GM21576 (cell line): ENCODE measurements around the gene RPS26.
"Not testable (repeated sequence)": the region's sequence is repeated elsewhere in the genome, so short reads cannot be mapped to it uniquely, and the experiment has no call there.

Experiments used
- ATAC-seq: cut with Tn5 transposase; IDR thresholded peaks from one replicate; pipeline ENCODE4 v1.9.1; 2021; ENCODE audit warnings: mild to moderate bottlenecking, moderate library complexity; ENCODE audit not compliant: unreplicated experiment

The RPS26 gene

GRCh38 chr12:56041552-56042429, at the start of gene RPS26:
Gene RPS26, plus strand, starts transcription at chr12:56041918. Its CDS starts 249 bp downstream, at chr12:56042167.
- peak; percentile 92 for ATAC-seq

GRCh38 chr12:55993230-55993853, 48.4 kb upstream of the RPS26 start:
- ATAC-seq = no peak

- no peak for ATAC-seq
These were observed 46.4 kb upstream of the RPS26 start for GRCh38 chr12:55995366-55995765.

GRCh38 chr12:55996201-55996714, 45.5 kb upstream of the RPS26 start:
- ATAC-seq = no peak

GRCh38 chr12:55996715-55997534, 44.8 kb upstream of the RPS26 start, which contains the start of gene SUOX:
Gene SUOX, plus strand, starts transcription at chr12:55997276. Its CDS starts 4,946 bp downstream, at chr12:56002222.
- peak; percentile 99 for ATAC-seq

- no peak for ATAC-seq
These were observed 44.2 kb upstream of the RPS26 start for GRCh38 chr12:55997535-55997859.

- not testable (repeated sequence) for ATAC-seq
These were observed 42.2 kb upstream of the RPS26 start for GRCh38 chr12:55999522-55999921.

GRCh38 chr12:55999999-56000540, 41.6 kb upstream of the RPS26 start:
- not testable (repeated sequence) for ATAC-seq

- ATAC-seq = no peak
These were observed 40.1 kb upstream of the RPS26 start for GRCh38 chr12:56001487-56002100.

GRCh38 chr12:56003376-56003775, 38.3 kb upstream of the RPS26 start:
- not testable (repeated sequence) for ATAC-seq

GRCh38 chr12:56004211-56004610, 37.5 kb upstream of the RPS26 start:
- ATAC-seq = no peak

- ATAC-seq = peak; percentile 16
These were observed 33.9 kb upstream of the RPS26 start for GRCh38 chr12:56007564-56008559.

- no peak for ATAC-seq
These were observed 31.6 kb upstream of the RPS26 start for GRCh38 chr12:56010111-56010570.

GRCh38 chr12:56011509-56012090, 30.1 kb upstream of the RPS26 start:
- ATAC-seq = no peak

- no peak for ATAC-seq
These were observed 28.2 kb upstream of the RPS26 start for GRCh38 chr12:56013482-56013881.

GRCh38 chr12:56014205-56014604, 27.5 kb upstream of the RPS26 start:
- no peak for ATAC-seq

- ATAC-seq = no peak
These were observed 24.5 kb upstream of the RPS26 start for GRCh38 chr12:56017181-56017580.

- no peak for ATAC-seq
These were observed 23.4 kb upstream of the RPS26 start for GRCh38 chr12:56018356-56018755.
